IMR-90 (cell line): ENCODE results near the gene ATP1A1. TPM values are rescaled to one million over a fixed set of nuclear protein-coding genes. Genes with fewer than 3 reads are reported as not detected.

Source experiments
- ATAC-seq: fragments of 200-7000 bp; cut with Tn5 transposase; 2 replicates; pipeline ENCODE4 v1.9.1; 2020; ENCODE audit warnings: low read depth, mild to moderate bottlenecking, moderate library complexity
- BruUV-seq: library from RNA; stranded (reverse); fragments of 400-500 nt; replicated peaks from 2 replicates; lab custom pipeline; 2021; lab: Mats Ljungman, UMichigan
- CTCF ChIA-PET: fragments of 300-600 bp; formaldehyde crosslinking; extraction: SDS; loops from one replicate; lab custom pipeline; 2021; ENCODE audit warnings: antibody characterized with exemption; lab: Yijun Ruan, JAX
- POLR2A ChIA-PET: fragments of 300-600 bp; sonication (Branson Sonifier 250); formaldehyde crosslinking; loops from one replicate; lab custom pipeline; 2022; ENCODE audit warnings: antibody characterized with exemption; ENCODE audit not compliant: unreplicated experiment; lab: Charles Lee
- DNase-seq: peaks from one replicate; pipeline ENCODE4 v3.0.0; 2013
- H2AFZ ChIP-seq: replicated peaks from 2 replicates; pipeline ENCODE3; 2013; ENCODE audit warnings: low read length, mild to moderate bottlenecking; ENCODE audit not compliant: poor library complexity
- H2AK5ac ChIP-seq: 2 replicates; pipeline ENCODE4 v1.6.1; 2013; ENCODE audit warnings: low read depth, low read length, inconsistent platforms
- H2AK9ac ChIP-seq: replicated peaks from 2 replicates; pipeline ENCODE3; 2013; ENCODE audit warnings: mild to moderate bottlenecking, low read depth, low read length, moderate library complexity; ENCODE audit not compliant: poor library complexity
- H2BK120ac ChIP-seq: 2 replicates; pipeline ENCODE4 v1.6.1; 2013; ENCODE audit warnings: low read depth, low read length, inconsistent platforms
- H2BK15ac ChIP-seq: 3 replicates; pipeline ENCODE4 v1.6.1; 2013; ENCODE audit warnings: low read depth, low read length, inconsistent platforms
- H2BK20ac ChIP-seq: 2 replicates; pipeline ENCODE4 v1.6.1; 2013; ENCODE audit warnings: low read depth, mild to moderate bottlenecking, inconsistent platforms, low read length, moderate library complexity
- H2BK5ac ChIP-seq: 2 replicates; pipeline ENCODE4 v1.6.1; 2013; ENCODE audit warnings: mild to moderate bottlenecking, low read depth, low read length, inconsistent platforms; ENCODE audit not compliant: poor library complexity, severe bottlenecking
- H3K14ac ChIP-seq: replicated peaks from 2 replicates; pipeline ENCODE4 v1.6.1; 2013; ENCODE audit warnings: low read depth, low read length, inconsistent platforms
- H3K18ac ChIP-seq: 2 replicates; pipeline ENCODE4 v1.6.1; 2013; ENCODE audit warnings: low read depth, low read length, control low read depth
- H3K23ac ChIP-seq: 2 replicates; pipeline ENCODE4 v1.6.1; 2013; ENCODE audit warnings: low read depth, low read length, inconsistent platforms
- H3K27ac ChIP-seq: 2 replicates; pipeline ENCODE4 v1.5.1; 2013; ENCODE audit warnings: mild to moderate bottlenecking, control low read depth, low read length; ENCODE audit not compliant: insufficient read depth
- H3K27me3 ChIP-seq: 2 replicates; pipeline ENCODE4 v1.6.1; 2013; ENCODE audit warnings: low read length; ENCODE audit not compliant: control insufficient read depth, insufficient read depth
- H3K36me3 ChIP-seq: 2 replicates; pipeline ENCODE4 v1.6.1; 2013; ENCODE audit warnings: low read length, mixed read lengths; ENCODE audit not compliant: control insufficient read depth, insufficient read depth
- H3K4ac ChIP-seq: 2 replicates; pipeline ENCODE4 v1.6.1; 2013; ENCODE audit warnings: low read depth, low read length, inconsistent platforms
- H3K4me1 ChIP-seq: 2 replicates; pipeline ENCODE4 v1.6.1; 2013; ENCODE audit warnings: low read length, mixed read lengths; ENCODE audit not compliant: control insufficient read depth, insufficient read depth
- H3K4me2 ChIP-seq: 2 replicates; pipeline ENCODE4 v1.6.1; 2013; ENCODE audit warnings: low read depth, mild to moderate bottlenecking, control low read depth, low read length, moderate library complexity
- H3K4me3 ChIP-seq: 2 replicates; pipeline ENCODE4 v1.5.1; 2013; ENCODE audit warnings: low read depth, mild to moderate bottlenecking, control low read depth, low read length, moderate library complexity; ENCODE audit not compliant: insufficient read depth
- H3K56ac ChIP-seq: 2 replicates; pipeline ENCODE4 v1.6.1; 2013; ENCODE audit warnings: low read length, inconsistent platforms; ENCODE audit not compliant: insufficient read depth; ENCODE audit errors: extremely low read depth
- H3K79me1 ChIP-seq, 2 experiments: 2 replicates each; pipeline ENCODE4 v1.6.1; 2013; ENCODE audit warnings: low read length in 2 of 2, inconsistent platforms in 1 of 2, low read depth in 1 of 2
- H3K9ac ChIP-seq: 2 replicates; pipeline ENCODE4 v1.6.1; 2013; ENCODE audit warnings: low read depth, low read length, control low read depth
- H3K9me1 ChIP-seq: 2 replicates; pipeline ENCODE4 v1.6.1; 2013; ENCODE audit warnings: low read length, inconsistent platforms; ENCODE audit not compliant: insufficient read depth
- H3K9me3 ChIP-seq: 2 replicates; pipeline ENCODE4 v1.6.1; 2013; ENCODE audit warnings: low read length; ENCODE audit not compliant: control insufficient read depth, insufficient read depth
- H4K20me1 ChIP-seq: 2 replicates; pipeline ENCODE4 v1.6.1; 2013; ENCODE audit warnings: low read length, inconsistent platforms; ENCODE audit not compliant: insufficient read depth
- H4K5ac ChIP-seq: 2 replicates; pipeline ENCODE4 v1.6.1; 2013; ENCODE audit warnings: mild to moderate bottlenecking, low read depth, low read length, control low read depth
- H4K8ac ChIP-seq, 2 experiments: 2 replicates each; pipeline ENCODE4 v1.6.1; 2013; ENCODE audit warnings: low read depth in 2 of 2, low read length in 2 of 2, control low read depth in 1 of 2, inconsistent platforms in 1 of 2
- H4K91ac ChIP-seq: 2 replicates; pipeline ENCODE4 v1.6.1; 2013; ENCODE audit warnings: low read depth, low read length, inconsistent platforms; ENCODE audit not compliant: insufficient read depth
- BHLHE40 ChIP-seq: fragments of 150-350 bp; IDR thresholded peaks from 2 replicates; pipeline ENCODE4 v1.6.1; 2016; ENCODE audit warnings: mild to moderate bottlenecking, low read depth, low read length
- CEBPB ChIP-seq: IDR thresholded peaks from 2 replicates; pipeline ENCODE4 v1.6.1; 2012; ENCODE audit warnings: low read depth, low read length, improper control_type of control experiment
- CHD1 ChIP-seq: IDR thresholded peaks from 2 replicates; pipeline ENCODE4 v1.6.1; 2012; ENCODE audit warnings: low read depth, low read length, improper control_type of control experiment
- FOS ChIP-seq: fragments of 150-350 bp; IDR thresholded peaks from 2 replicates; pipeline ENCODE4 v1.6.1; 2016; ENCODE audit warnings: low read depth, low read length
- NFE2L2 ChIP-seq: fragments of 150-350 bp; IDR thresholded peaks from 2 replicates; pipeline ENCODE4 v1.6.1; 2016; ENCODE audit warnings: low read depth, mild to moderate bottlenecking, low read length
- POLR2A ChIP-seq: IDR thresholded peaks from 2 replicates; pipeline ENCODE4 v1.6.1; 2012; ENCODE audit warnings: mild to moderate bottlenecking, low read depth, low read length
- RAD21 ChIP-seq: IDR thresholded peaks from 2 replicates; pipeline ENCODE4 v1.6.1; 2012; ENCODE audit warnings: low read length, improper control_type of control experiment
- RCOR1 ChIP-seq: IDR thresholded peaks from 2 replicates; pipeline ENCODE4 v1.6.1; 2012; ENCODE audit warnings: mild to moderate bottlenecking, low read length, improper control_type of control experiment; ENCODE audit not compliant: insufficient replicate concordance
- RFX5 ChIP-seq: IDR thresholded peaks from 2 replicates; pipeline ENCODE4 v1.8.0; 2012; ENCODE audit warnings: low read depth, mild to moderate bottlenecking, low read length, moderate library complexity
- SMC3 ChIP-seq: fragments of 150-350 bp; IDR thresholded peaks from 2 replicates; pipeline ENCODE4 v1.6.1; 2016; ENCODE audit warnings: low read depth, mild to moderate bottlenecking, antibody characterized with exemption, low read length, moderate library complexity
- USF2 ChIP-seq: fragments of 150-350 bp; IDR thresholded peaks from 2 replicates; pipeline ENCODE4 v1.6.1; 2017; ENCODE audit warnings: mild to moderate bottlenecking, antibody characterized with exemption, low read length, low read depth
- WGBS, 2 experiments: methylation state at CpG; one replicate each; pipeline versions ENCODE4 v1.1.5 to v1.1.7; 2013; ENCODE audit warnings: missing lambda C conversion rate in 2 of 2; ENCODE audit not compliant: insufficient read length in 1 of 2; ENCODE audit errors: extremely low coverage in 2 of 2; 5-methylcytosine and 5-hydroxymethylcytosine counted together
- dilution Hi-C: fragments of 300-500 bp; cut with HindIII; formaldehyde crosslinking; loops from one replicate; pipeline ENCODE4 v1.14.3; 2018; ENCODE audit warnings: low sequenced_read_pairs; ENCODE audit not compliant: unreplicated experiment
- in situ Hi-C: fragments of 300-500 bp; cut with MboI; formaldehyde crosslinking; loops from 3 replicates; pipeline ENCODE4 v1.14.3; 2019; ENCODE audit warnings: low sequenced_read_pairs, inconsistent platforms, mixed read lengths
- intact Hi-C: fragments of 100-400 bp; cut with micrococcal nuclease; formaldehyde crosslinking; loops from 2 replicates; pipeline ENCODE4 v1.10.0; 2022
- polyA plus RNA-seq, 3 experiments: library from polyadenylated mRNA; depleted of rRNA; stranded (reverse); fragments of >200 nt; gene quantifications; 2 replicates each; pipeline ENCODE4 v1.2.3, GENCODE V29; 2012; ENCODE audit warnings: low replicate concordance in 1 of 3
- total RNA-seq: library from RNA; depleted of rRNA; stranded (reverse); fragments of >200 nt; gene quantifications from 2 replicates; pipeline ENCODE4 v1.2.3, GENCODE V29; 2012
- TF ChIP-seq, protein P1 (sequence below): fragments of 150-350 bp; IDR thresholded peaks from 2 replicates; pipeline ENCODE4 v1.6.1; 2016; ENCODE audit warnings: low read depth, mild to moderate bottlenecking, low read length, moderate library complexity, borderline replicate concordance

Gene ATP1A1
- total and polyA plus RNA-seq, 2 of the 4 experiments (the other 2 are of a cell fraction): 116 to 125 TPM

DNA sequence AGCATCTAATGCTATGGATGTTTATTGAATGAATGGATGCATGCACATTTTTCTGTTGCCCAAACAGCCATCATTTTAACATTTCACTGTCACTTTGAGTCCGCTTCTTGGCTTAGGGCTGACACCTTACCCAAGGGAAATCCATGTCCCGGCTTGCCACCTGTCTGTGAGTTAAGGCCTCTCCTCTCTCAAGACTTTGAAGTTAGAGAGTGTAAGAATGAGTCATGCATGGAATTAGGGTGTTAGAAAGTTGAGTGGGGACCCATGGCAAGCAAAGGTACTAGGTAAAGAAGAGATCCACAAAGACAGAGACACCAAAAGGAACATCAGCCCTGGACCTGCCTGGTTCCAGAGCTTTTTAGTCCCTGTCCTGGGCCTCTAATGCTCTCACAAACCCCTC lies 35.1 kb downstream of the ATP1A1 start:
- ChIA-PET CTCF (no interaction called here), POLR2A (no interaction called here)
- DNase-seq: no peak
- Histone ChIP-seq H2AK9ac (no peak overlapping the region), H3K9ac (no peak overlapping the region), H3K23ac (no peak overlapping the region), H3K9me1 (peaks cover 12% of the 10 kb centered on the region), H2BK15ac (no peak overlapping the region), H4K5ac (no peak overlapping the region), H3K14ac (no peak overlapping the region), H4K20me1 (no peaks in the 10 kb centered on the region), H3K4ac (no peak overlapping the region), H3K56ac (no peak overlapping the region), H2BK20ac (no peak overlapping the region), H2BK120ac (no peak overlapping the region), H2BK5ac (no peak overlapping the region), H3K27me3 (no peaks in the 10 kb centered on the region), H3K18ac (no peak overlapping the region), H3K36me3 (peaks cover 35% of the 10 kb centered on the region), H4K91ac (no peak overlapping the region), H2AK5ac (no peak overlapping the region), H3K79me1 (peaks cover 0 to 3% of the 10 kb centered on the region in 2 experiments; a peak in 1 of 4 replicates), H3K27ac (no peak overlapping the region), H3K4me1 (no peaks in the 10 kb centered on the region), H3K9me3 (no peaks in the 10 kb centered on the region), H3K4me2 (no peak overlapping the region), H3K4me3 (no peak overlapping the region), H4K8ac (no peak overlapping the region), H2AFZ (no peak overlapping the region)
- dilution Hi-C loops: no loop called here
- intact Hi-C loops: no loop called here
- TF ChIP-seq RAD21 (no peak), USF2 (no peak), CEBPB (no peak), NFE2L2 (no peak), BHLHE40 (no peak), CHD1 (no peak), RFX5 (no peak), RCOR1 (no peak), SMC3 (no peak), POLR2A (no peak), FOS (no peak)
- TF ChIP-seq, protein P1, sequence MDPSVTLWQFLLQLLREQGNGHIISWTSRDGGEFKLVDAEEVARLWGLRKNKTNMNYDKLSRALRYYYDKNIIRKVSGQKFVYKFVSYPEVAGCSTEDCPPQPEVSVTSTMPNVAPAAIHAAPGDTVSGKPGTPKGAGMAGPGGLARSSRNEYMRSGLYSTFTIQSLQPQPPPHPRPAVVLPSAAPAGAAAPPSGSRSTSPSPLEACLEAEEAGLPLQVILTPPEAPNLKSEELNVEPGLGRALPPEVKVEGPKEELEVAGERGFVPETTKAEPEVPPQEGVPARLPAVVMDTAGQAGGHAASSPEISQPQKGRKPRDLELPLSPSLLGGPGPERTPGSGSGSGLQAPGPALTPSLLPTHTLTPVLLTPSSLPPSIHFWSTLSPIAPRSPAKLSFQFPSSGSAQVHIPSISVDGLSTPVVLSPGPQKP: no peak
- WGBS, 2 experiments: no CpG with 5 or more reads among the region's 2 CpGs
- no TSS peak for BruUV-seq
- in situ Hi-C loops: no loop called here
- no peak for ATAC-seq
